Loucy (cell line): ENCODE measurements around the gene TIMM44.

Experiments used
- H2AFZ ChIP-seq: fragments of 200-600 bp; sonication (generic); 2 replicates; pipeline ENCODE4 v1.6.0; 2016; ENCODE audit warnings: antibody characterized with exemption, mild to moderate bottlenecking, low read length, moderate library complexity
- H3F3A ChIP-seq: fragments of 200-600 bp; 2 replicates; pipeline ENCODE4 v1.6.0; 2016; ENCODE audit warnings: antibody characterized with exemption, low read depth, mild to moderate bottlenecking
- H3K27me3 ChIP-seq: fragments of 200-600 bp; sonication (generic); 2 replicates; pipeline ENCODE4 v1.6.1; 2014; ENCODE audit warnings: low read length, mild to moderate bottlenecking; ENCODE audit not compliant: insufficient read depth, poor library complexity, severe bottlenecking
- H3K36me3 ChIP-seq: fragments of 200-600 bp; sonication (generic); 2 replicates; pipeline ENCODE4 v1.6.1; 2016; ENCODE audit warnings: low read length; ENCODE audit not compliant: insufficient read depth
- H3K4me1 ChIP-seq: fragments of 200-600 bp; sonication (generic); 2 replicates; pipeline ENCODE4 v1.5.1; 2014; ENCODE audit warnings: low read length, mild to moderate bottlenecking; ENCODE audit not compliant: insufficient read depth, poor library complexity, severe bottlenecking
- H3K4me2 ChIP-seq: fragments of 200-600 bp; sonication (generic); 2 replicates; pipeline ENCODE4 v1.6.0; 2014; ENCODE audit warnings: antibody characterized with exemption, low read length, low read depth, mild to moderate bottlenecking; ENCODE audit not compliant: poor library complexity, severe bottlenecking
- H3K4me3 ChIP-seq: fragments of 200-600 bp; sonication (generic); 2 replicates; pipeline ENCODE4 v1.5.1; 2014; ENCODE audit warnings: low read length, mild to moderate bottlenecking, mixed read lengths; ENCODE audit not compliant: poor library complexity, severe bottlenecking
- H3K79me2 ChIP-seq: fragments of 200-600 bp; sonication (generic); 2 replicates; pipeline ENCODE4 v1.6.1; 2014; ENCODE audit warnings: low read length; ENCODE audit not compliant: insufficient read depth
- H3K9ac ChIP-seq: fragments of 200-600 bp; sonication (generic); 2 replicates; pipeline ENCODE4 v1.6.0; 2014; ENCODE audit warnings: mild to moderate bottlenecking, low read depth, low read length, moderate library complexity; ENCODE audit not compliant: poor library complexity, severe bottlenecking
- H3K9me2 ChIP-seq: fragments of 200-600 bp; sonication (generic); replicated peaks from 2 replicates; pipeline ENCODE4 v1.6.1; 2016; ENCODE audit warnings: low read depth, low read length, mixed read lengths
- H3K9me3 ChIP-seq: fragments of 200-600 bp; sonication (generic); 2 replicates; pipeline ENCODE4 v1.6.1; 2014; ENCODE audit warnings: mild to moderate bottlenecking, antibody characterized with exemption, low read length, low read depth; ENCODE audit not compliant: insufficient read depth
- H4K20me1 ChIP-seq: fragments of 200-600 bp; sonication (generic); 2 replicates; pipeline ENCODE4 v1.6.0; 2014; ENCODE audit warnings: antibody characterized with exemption, low read length, mild to moderate bottlenecking; ENCODE audit not compliant: insufficient read depth, poor library complexity, severe bottlenecking
- EZH2phosphoT487 ChIP-seq: fragments of 200-600 bp; IDR thresholded peaks from 2 replicates; pipeline ENCODE4 v1.6.1; 2018; ENCODE audit warnings: antibody characterized with exemption, mild to moderate bottlenecking, moderate library complexity, borderline replicate concordance
- TF ChIP-seq, protein P1 (sequence below): fragments of 200-600 bp; sonication (generic); conservative IDR thresholded peaks from 2 replicates; pipeline ENCODE4 v1.5.1; 2014; ENCODE audit warnings: mild to moderate bottlenecking, antibody characterized with exemption, low read length

TIMM44 gene

DNA sequence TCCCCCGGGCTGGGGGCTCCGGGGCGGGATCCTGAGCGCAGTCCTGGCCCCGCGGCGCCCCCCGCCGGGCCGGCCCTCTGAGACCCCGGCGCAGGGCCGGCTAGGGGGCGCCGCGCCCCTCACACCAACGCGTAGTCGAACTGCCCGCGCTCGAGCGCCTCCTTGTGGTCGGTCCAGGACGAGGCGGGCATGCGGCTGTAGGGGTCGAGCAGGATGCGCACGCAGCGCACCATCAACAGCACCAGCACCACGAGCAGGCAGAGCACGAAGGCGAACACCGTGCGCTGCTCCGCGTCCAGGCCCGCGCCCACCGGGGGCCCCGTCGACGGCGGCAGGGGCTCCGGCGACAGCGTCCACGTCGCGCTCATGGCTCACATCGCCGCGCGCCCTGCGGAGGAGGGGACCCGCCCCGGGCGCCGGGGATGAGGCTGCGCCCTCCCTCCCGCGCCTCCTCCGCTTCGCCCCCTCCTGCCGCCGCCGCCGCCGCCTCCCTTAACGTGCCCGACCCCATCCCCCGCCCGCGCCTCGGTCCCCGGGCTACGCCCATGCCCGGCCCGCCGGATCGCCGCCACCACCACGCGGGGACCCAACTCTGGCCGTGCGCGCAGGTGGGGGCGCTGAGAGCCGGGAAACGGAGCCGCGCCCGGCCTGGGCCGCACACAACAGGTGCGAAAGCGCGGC, 18.2 kb downstream of the TIMM44 start:
- peak overlapping the region; percentile 87; the same call in 1 of the 2 replicates for H2AFZ ChIP-seq
- H3K4me3 ChIP-seq: peak overlapping the region; percentile 69
- no peaks in the 10 kb centered on the region for H3K36me3 ChIP-seq

DNA sequence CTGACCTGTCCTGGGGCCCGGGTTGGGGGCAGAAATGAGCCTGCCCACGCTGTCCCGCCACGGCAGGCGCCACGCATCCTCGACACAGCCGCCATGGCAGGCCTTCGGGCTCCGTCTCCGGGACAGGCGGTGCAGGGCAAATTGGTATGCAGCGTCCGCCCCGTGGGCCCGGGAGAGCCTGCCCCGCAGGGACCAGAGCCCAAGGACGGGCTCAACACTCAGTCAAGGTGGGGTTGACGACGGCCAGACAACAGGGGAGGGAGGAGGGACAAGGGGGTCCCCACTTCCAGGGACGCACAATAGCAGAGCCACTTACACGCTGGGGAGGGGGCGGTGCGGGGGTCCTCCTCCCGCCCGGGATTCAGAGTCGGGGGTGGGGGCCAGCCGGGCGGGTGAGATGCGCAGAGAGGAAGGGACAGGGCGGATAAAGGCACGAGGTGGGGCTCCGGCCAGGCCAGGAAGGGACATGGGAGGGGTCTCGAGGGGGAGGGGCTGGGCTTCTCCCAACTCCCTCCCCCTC, 18.8 kb downstream of the TIMM44 start:
- Histone ChIP-seq H3F3A (no peaks in the 10 kb centered on the region), H3K9ac (no peak overlapping the region), H3K4me2 (peak overlapping the region; percentile 72), H4K20me1 (peaks cover 8% of the 10 kb centered on the region), H2AFZ (no peak overlapping the region), H3K36me3 (no peaks in the 10 kb centered on the region), H3K9me3 (no peaks in the 10 kb centered on the region), H3K27me3 (no peaks in the 10 kb centered on the region), H3K4me3 (peak overlapping the region; percentile 69), H3K9me2 (no peaks in the 10 kb centered on the region), H3K4me1 (peaks cover 13% of the 10 kb centered on the region), H3K79me2 (no peaks in the 10 kb centered on the region)
- TF ChIP-seq EZH2phosphoT487: no peak
- TF ChIP-seq, protein P1, sequence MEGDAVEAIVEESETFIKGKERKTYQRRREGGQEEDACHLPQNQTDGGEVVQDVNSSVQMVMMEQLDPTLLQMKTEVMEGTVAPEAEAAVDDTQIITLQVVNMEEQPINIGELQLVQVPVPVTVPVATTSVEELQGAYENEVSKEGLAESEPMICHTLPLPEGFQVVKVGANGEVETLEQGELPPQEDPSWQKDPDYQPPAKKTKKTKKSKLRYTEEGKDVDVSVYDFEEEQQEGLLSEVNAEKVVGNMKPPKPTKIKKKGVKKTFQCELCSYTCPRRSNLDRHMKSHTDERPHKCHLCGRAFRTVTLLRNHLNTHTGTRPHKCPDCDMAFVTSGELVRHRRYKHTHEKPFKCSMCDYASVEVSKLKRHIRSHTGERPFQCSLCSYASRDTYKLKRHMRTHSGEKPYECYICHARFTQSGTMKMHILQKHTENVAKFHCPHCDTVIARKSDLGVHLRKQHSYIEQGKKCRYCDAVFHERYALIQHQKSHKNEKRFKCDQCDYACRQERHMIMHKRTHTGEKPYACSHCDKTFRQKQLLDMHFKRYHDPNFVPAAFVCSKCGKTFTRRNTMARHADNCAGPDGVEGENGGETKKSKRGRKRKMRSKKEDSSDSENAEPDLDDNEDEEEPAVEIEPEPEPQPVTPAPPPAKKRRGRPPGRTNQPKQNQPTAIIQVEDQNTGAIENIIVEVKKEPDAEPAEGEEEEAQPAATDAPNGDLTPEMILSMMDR: no peak

More for the DNA sequence above, 18.2 kb downstream of the TIMM44 start:
- peaks cover 8% of the 10 kb centered on the region for H4K20me1 ChIP-seq
- peaks cover 10% of the 10 kb centered on the region for H3K4me1 ChIP-seq
- TF ChIP-seq, protein P1: peak; percentile 89
- no peak for TF ChIP-seq EZH2phosphoT487
- H3K9me3 ChIP-seq: no peaks in the 10 kb centered on the region
- no peak overlapping the region for H3K9ac ChIP-seq
- H3K9me2 ChIP-seq: no peaks in the 10 kb centered on the region
- peak overlapping the region; percentile 72 for H3K4me2 ChIP-seq
- no peaks in the 10 kb centered on the region for H3K27me3 ChIP-seq
- no peaks in the 10 kb centered on the region for H3F3A ChIP-seq
- H3K79me2 ChIP-seq: no peaks in the 10 kb centered on the region

DNA sequence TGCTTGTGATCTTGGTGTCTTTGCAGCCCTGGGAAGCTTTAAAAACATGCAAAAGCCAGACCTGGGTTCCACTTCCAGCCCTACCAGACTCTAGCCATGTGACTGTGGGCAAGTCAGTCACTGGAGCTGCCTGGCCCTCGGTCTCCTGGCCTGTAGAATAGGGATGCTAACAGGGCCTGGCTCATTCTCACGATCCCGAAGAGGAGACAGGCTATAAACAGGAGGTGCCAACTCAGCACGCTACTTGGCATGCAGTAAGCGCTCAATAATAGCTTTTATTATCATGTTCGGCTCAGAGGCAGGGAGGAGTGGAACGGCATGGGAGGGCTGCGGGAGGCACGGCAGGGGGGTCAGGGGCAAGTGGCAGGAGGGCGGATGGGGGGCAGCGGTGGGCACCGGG, 19.2 kb downstream of the TIMM44 start:
- no peak overlapping the region for H2AFZ ChIP-seq
- no peaks in the 10 kb centered on the region for H3K79me2 ChIP-seq
- no peak for TF ChIP-seq EZH2phosphoT487
- TF ChIP-seq, protein P1: no peak
- H3K4me3 ChIP-seq: no peak overlapping the region
- H3K4me2 ChIP-seq: no peak overlapping the region
- H3K9ac ChIP-seq: no peak overlapping the region
- H4K20me1 ChIP-seq: peaks cover 8% of the 10 kb centered on the region
- peaks cover 15% of the 10 kb centered on the region for H3K4me1 ChIP-seq
- no peaks in the 10 kb centered on the region for H3K9me3 ChIP-seq
- no peaks in the 10 kb centered on the region for H3F3A ChIP-seq
- no peaks in the 10 kb centered on the region for H3K27me3 ChIP-seq
- H3K9me2 ChIP-seq: no peaks in the 10 kb centered on the region
- no peaks in the 10 kb centered on the region for H3K36me3 ChIP-seq
